H1 (cell line): ENCODE data around the gene SLCO2A1. TPM values are rescaled to one million over a fixed set of nuclear protein-coding genes. Genes with fewer than 3 reads are reported as not detected.

Experiments
- CHD2 ChIP-seq: IDR thresholded peaks from 2 replicates; pipeline ENCODE4 v1.6.1; 2012; ENCODE audit warnings: low read length, improper control_type of control experiment
- CHD7 ChIP-seq: fragments of 300-600 bp; sonication (generic); IDR thresholded peaks from 2 replicates; pipeline ENCODE4 v1.7.1; 2012; ENCODE audit warnings: low read length, moderate library complexity, mild to moderate bottlenecking, inconsistent platforms; ENCODE audit not compliant: insufficient replicate concordance
- CREB1 ChIP-seq: IDR thresholded peaks from 2 replicates; pipeline ENCODE4 v1.6.1; 2012; ENCODE audit warnings: inconsistent platforms
- HDAC2 ChIP-seq, 2 experiments: fragments of 300-600 bp in 1 of 2; sonication (generic) in 1 of 2; IDR thresholded peaks; 2 replicates each; pipeline ENCODE4 v1.6.1; 2011 to 2012; ENCODE audit warnings: low read depth in 2 of 2, low read length in 2 of 2, mild to moderate bottlenecking in 2 of 2, moderate library complexity in 2 of 2, borderline replicate concordance in 1 of 2, inconsistent platforms in 1 of 2
- RAD21 ChIP-seq, 2 experiments: IDR thresholded peaks in 1 of 2; conservative IDR thresholded peaks in 1 of 2; 2 replicates each; pipeline ENCODE4 v1.6.1; 2011; ENCODE audit warnings: low read depth in 2 of 2, low read length in 2 of 2, improper control_type of control experiment in 1 of 2, inconsistent platforms in 1 of 2, mild to moderate bottlenecking in 1 of 2, moderate library complexity in 1 of 2
- SP2 ChIP-seq: IDR thresholded peaks from 2 replicates; pipeline ENCODE4 v1.6.1; 2012; ENCODE audit warnings: mild to moderate bottlenecking, low read length, inconsistent platforms
- TBP ChIP-seq: IDR thresholded peaks from 2 replicates; pipeline ENCODE4 v1.6.1; 2011; ENCODE audit warnings: low read depth, low read length, improper control_type of control experiment
- polyA plus RNA-seq, 7 experiments: library from polyadenylated mRNA; depleted of rRNA in 3 of 7; stranded (reverse) in 5 of 7; unstranded in 2 of 7; fragments of >200 nt in 5 of 7; fragments of 200-250 nt in 2 of 7; gene quantifications; 1 replicate in 5 of 7; 2 replicates in 1 of 7; 4 replicates in 1 of 7; pipeline versions ENCODE4 v1.2.1 to v1.2.3, GENCODE V29; 2011 to 2013; ENCODE audit warnings: missing spikeins in 2 of 7, mixed read lengths in 2 of 7
- total RNA-seq: library from RNA; stranded (reverse); fragmentation: NEBNext Ultra II Directional; extraction: Animal tissue kit (Norgen Biotek cat#: 25700); gene quantifications from 2 replicates; pipeline ENCODE4 v1.2.1, GENCODE V29; 2021

SLCO2A1 gene
- total and polyA plus RNA-seq, 2 of the 8 experiments (the other 6 are each of a cell fraction or from before 2014, with no cell fraction given), result 1.1 to 2.3 TPM

DNA sequence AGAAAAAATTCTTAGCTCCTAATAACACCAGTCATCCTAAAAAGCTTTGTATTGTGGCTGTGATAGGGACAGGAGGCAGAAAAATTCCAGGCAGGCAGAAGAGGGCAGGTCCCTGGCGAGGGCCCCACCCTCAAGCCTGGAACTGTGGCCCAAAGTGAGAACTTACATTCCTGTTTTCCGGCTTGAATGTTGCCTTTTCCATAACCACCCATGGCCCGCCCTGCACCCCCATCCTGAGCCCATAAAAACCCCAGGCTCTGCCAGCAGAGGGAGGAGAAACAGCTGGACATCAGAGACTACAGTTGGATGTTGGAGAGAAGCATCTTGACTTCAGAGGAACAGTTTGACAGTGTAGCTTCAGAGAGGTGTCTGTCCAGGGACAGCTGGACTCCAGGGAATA, 37.3 kb downstream of the SLCO2A1 start (continued):
- TF ChIP-seq CHD2 (no peak), SP2 (no peak), HDAC2 (IDR thresholded peaks at IDR 0.05; ENCODE audit: borderline replicate concordance in 1 of 2, low read depth in 2 of 2, low read length in 2 of 2) (no peak), CREB1 (no peak), CHD7 (no peak), RAD21 (IDR thresholded peaks at IDR 0.05 in 1 of 2, conservative IDR thresholded peaks at IDR 0.05 in 1 of 2; ENCODE audit: low read depth in 2 of 2, low read length in 2 of 2) (no peak; a peak in 1 of 4 replicates), TBP (no peak)
